B cell (primary cell): Measurements from ENCODE around the gene CCDC192. TPM values are rescaled to one million over a fixed set of nuclear protein-coding genes. Genes with fewer than 3 reads are reported as not detected.

ENCODE experiments used
- ATAC-seq: fragments of 200-7000 bp; cut with Tn5 transposase; one replicate; pipeline ENCODE4 v1.10.0; 2021; ENCODE audit warnings: low read depth, mild to moderate bottlenecking, moderate number of reproducible peaks, moderate library complexity
- CTCF ChIA-PET: fragments of 350-600 bp; sonication (Branson Sonifier 250); formaldehyde crosslinking; loops from one replicate; lab custom pipeline; 2021; ENCODE audit warnings: antibody characterized with exemption, inconsistent platforms; lab: Charles Lee
- POLR2A ChIA-PET: fragments of 350-600 bp; sonication (Branson Sonifier 250); formaldehyde crosslinking; loops from one replicate; lab custom pipeline; 2021; ENCODE audit warnings: antibody characterized with exemption; lab: Charles Lee
- DNase-seq: peaks from one replicate; pipeline ENCODE4 v3.0.0; 2013
- H2AFZ ChIP-seq: 2 replicates; pipeline ENCODE4 v1.6.1; 2012; ENCODE audit warnings: mild to moderate bottlenecking, low read depth, low read length; ENCODE audit not compliant: insufficient read depth, poor library complexity, severe bottlenecking
- H3K27ac ChIP-seq, 2 donors: 1 replicate in 1 of 2; 2 replicates in 1 of 2; pipeline ENCODE4 v1.5.1; 2012 to 2013; ENCODE audit warnings: low read length in 2 of 2, mild to moderate bottlenecking in 2 of 2, moderate library complexity in 1 of 2
- H3K27me3 ChIP-seq, 4 experiments: fragments of 200-600 bp in 1 of 4; sonication (generic) in 1 of 4; replicated peaks in 1 of 4; 1 replicate in 2 of 4; 2 replicates in 2 of 4; pipeline versions ENCODE4 v1.6.1 to v1.7.0; 2013 to 2016; ENCODE audit warnings: low read length in 3 of 4, mild to moderate bottlenecking in 2 of 4, mixed read lengths in 1 of 4, moderate library complexity in 1 of 4; ENCODE audit not compliant: insufficient read depth in 4 of 4, control insufficient read depth in 3 of 4; ENCODE audit errors: control extremely low read depth in 1 of 4
- H3K36me3 ChIP-seq, 2 experiments: replicated peaks in 1 of 2; 1 replicate in 1 of 2; 2 replicates in 1 of 2; pipeline versions ENCODE4 v1.6.1 to v1.7.1; 2013; ENCODE audit warnings: low read length in 1 of 2; ENCODE audit not compliant: insufficient read depth in 2 of 2, control insufficient read depth in 1 of 2; ENCODE audit errors: control extremely low read depth in 1 of 2, extremely low read depth in 1 of 2
- H3K4me1 ChIP-seq, 2 donors: fragments of 200-600 bp in 1 of 2; sonication (generic) in 1 of 2; 1 replicate in 1 of 2; 2 replicates in 1 of 2; pipeline versions ENCODE4 v1.5.1 to v1.6.1; 2013 to 2017; ENCODE audit warnings: low read length in 2 of 2; ENCODE audit not compliant: control insufficient read depth in 2 of 2, insufficient read depth in 2 of 2
- H3K4me2 ChIP-seq: replicated peaks from 2 replicates; pipeline ENCODE3; 2012; ENCODE audit warnings: mild to moderate bottlenecking, low read depth, low read length; ENCODE audit not compliant: poor library complexity, severe bottlenecking
- H3K4me3 ChIP-seq, 5 experiments: fragments of 200-600 bp in 1 of 5; sonication (generic) in 1 of 5; 1 replicate in 3 of 5; 2 replicates in 2 of 5; pipeline versions ENCODE4 v1.5.1 to v1.7.0; 2011 to 2016; ENCODE audit warnings: low read length in 4 of 5, mild to moderate bottlenecking in 4 of 5, low read depth in 2 of 5, control low read depth in 1 of 5, moderate library complexity in 1 of 5; ENCODE audit not compliant: insufficient read depth in 1 of 5; ENCODE audit errors: control extremely low read depth in 1 of 5, extremely low read depth in 1 of 5
- H3K79me2 ChIP-seq: fragments of 200-600 bp; sonication (generic); one replicate; pipeline ENCODE4 v1.6.0; 2016; ENCODE audit warnings: low read length; ENCODE audit not compliant: control insufficient read depth, insufficient read depth
- H3K9ac ChIP-seq: fragments of 200-600 bp; sonication (generic); 2 replicates; pipeline ENCODE4 v1.6.1; 2017; ENCODE audit warnings: mild to moderate bottlenecking, low read length, moderate library complexity
- H3K9me3 ChIP-seq, 3 donors: one replicate each; pipeline versions ENCODE4 v1.6.1 to v1.7.1; 2013; ENCODE audit warnings: low read length in 2 of 3; ENCODE audit not compliant: control insufficient read depth in 2 of 3, insufficient read depth in 1 of 3; ENCODE audit errors: control extremely low read depth in 1 of 3
- H4K20me1 ChIP-seq: 2 replicates; pipeline ENCODE4 v1.6.0; 2012; ENCODE audit warnings: mild to moderate bottlenecking, low read length; ENCODE audit not compliant: insufficient read depth, control insufficient read depth, poor library complexity, severe bottlenecking
- H3K27ac Mint-ChIP-seq: one replicate; pipeline ENCODE4 v1.8.0; 2021; ENCODE audit warnings: mixed read lengths
- H3K27me3 Mint-ChIP-seq: one replicate; pipeline ENCODE4 v1.8.0; 2021; ENCODE audit warnings: mixed read lengths
- H3K4me1 Mint-ChIP-seq: one replicate; pipeline ENCODE4 v1.8.0; 2021; ENCODE audit warnings: mixed read lengths
- H3K4me3 Mint-ChIP-seq: one replicate; pipeline ENCODE4 v1.8.0; 2021; ENCODE audit warnings: mixed read lengths
- H3K9me3 Mint-ChIP-seq: one replicate; pipeline ENCODE4 v1.8.0; 2022; ENCODE audit warnings: mixed read lengths; ENCODE audit not compliant: insufficient read depth
- CTCF ChIP-seq: fragments of 200-600 bp; IDR thresholded peaks from one replicate; pipeline ENCODE4 v1.8.0; 2022; ENCODE audit warnings: antibody characterized with exemption, mild to moderate bottlenecking
- EZH2 ChIP-seq: IDR thresholded peaks from 2 replicates; pipeline ENCODE4 v1.6.1; 2012; ENCODE audit warnings: borderline replicate concordance, low read depth, mild to moderate bottlenecking, moderate library complexity, low read length; ENCODE audit not compliant: insufficient read depth, poor library complexity, severe bottlenecking
- WGBS: methylation state at CpG from one replicate; pipeline ENCODE4 v1.1.5; 2013; ENCODE audit warnings: missing lambda C conversion rate; ENCODE audit not compliant: insufficient coverage; 5-methylcytosine and 5-hydroxymethylcytosine counted together
- intact Hi-C: fragments of 100-400 bp; cut with micrococcal nuclease; formaldehyde crosslinking; loops from one replicate; pipeline ENCODE4 v1.10.0; 2022
- polyA plus RNA-seq: library from polyadenylated mRNA; depleted of rRNA; stranded (reverse); fragments of >200 nt; gene quantifications from 2 replicates; pipeline ENCODE4 v1.2.3, GENCODE V29; 2012
- total RNA-seq, 2 donors: library from RNA; stranded (reverse); fragments of 120-200 nt in 1 of 2; gene quantifications; 1 replicate in 1 of 2; 2 replicates in 1 of 2; pipeline versions ENCODE4 v1.2.3 to v1.2.4, GENCODE V29; 2013 to 2022

The CCDC192 gene
- total and polyA plus RNA-seq, 2 donors (not counting 1 experiment from before 2014, with no cell fraction given), result not detected

GRCh38 chr5:127858116-127858784 lies 155.1 kb downstream of the CCDC192 start:
- peaks cover 5% of the 10 kb centered on the region for H3K27me3 Mint-ChIP-seq
- WGBS, result 90% methylated on average over 4 of the region's 5 CpGs
- Histone ChIP-seq H4K20me1 (no peaks in the 10 kb centered on the region), H3K79me2 (no peaks in the 10 kb centered on the region), H3K9me3 (no peaks in the 10 kb centered on the region), H2AFZ (no peak overlapping the region), H3K4me1 (no peaks in the 10 kb centered on the region), H3K27ac (no peak overlapping the region), H3K4me3 (no peak overlapping the region), H3K36me3 (no peaks in the 10 kb centered on the region), H3K27me3 (no peaks in the 10 kb centered on the region), H3K4me2 (no peak overlapping the region), H3K9ac (no peak overlapping the region)
- no peaks in the 10 kb centered on the region for H3K9me3 Mint-ChIP-seq
- intact Hi-C loops, result no loop called here
- ChIA-PET POLR2A (no interaction called here), CTCF (no interaction called here)
- no peak for DNase-seq
- H3K4me3 Mint-ChIP-seq, result no peak overlapping the region
- no peak overlapping the region for H3K27ac Mint-ChIP-seq
- no peaks in the 10 kb centered on the region for H3K4me1 Mint-ChIP-seq
- no peak for ATAC-seq
- TF ChIP-seq CTCF, result no peak
- no peak for TF ChIP-seq EZH2

DNA sequence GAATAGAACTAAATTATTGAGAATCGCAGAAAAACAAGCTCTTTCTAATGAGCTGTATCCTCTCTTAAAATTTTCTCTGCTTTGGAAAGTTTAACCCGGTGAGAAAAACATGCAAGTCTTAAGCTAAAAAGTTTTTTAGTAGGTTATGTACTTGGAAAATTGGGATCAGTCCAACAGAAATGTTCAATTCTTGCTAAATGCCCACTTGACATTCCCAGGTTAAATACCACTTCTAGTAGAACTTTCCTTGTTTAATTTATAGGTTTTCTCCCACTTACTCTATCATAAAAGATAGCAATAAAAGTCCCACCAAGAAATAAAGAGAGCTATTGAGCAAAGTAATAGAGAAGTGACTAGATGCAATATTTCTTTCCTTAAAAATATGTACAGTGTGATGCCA lies 157.1 kb downstream of the CCDC192 start:
- Histone ChIP-seq H3K9me3 (no peaks in the 10 kb centered on the region), H2AFZ (no peak overlapping the region), H4K20me1 (no peaks in the 10 kb centered on the region), H3K27me3 (no peaks in the 10 kb centered on the region), H3K27ac (no peak overlapping the region), H3K4me3 (no peak overlapping the region), H3K9ac (no peak overlapping the region), H3K36me3 (no peaks in the 10 kb centered on the region), H3K79me2 (no peaks in the 10 kb centered on the region), H3K4me2 (no peak overlapping the region), H3K4me1 (no peaks in the 10 kb centered on the region)
- no CpG with 5 or more reads among the region's 2 CpGs for WGBS
- ChIA-PET CTCF (no interaction called here), POLR2A (no interaction called here)
- Mint-ChIP-seq H3K4me3 (no peak overlapping the region), H3K9me3 (no peaks in the 10 kb centered on the region), H3K27ac (no peak overlapping the region), H3K4me1 (no peaks in the 10 kb centered on the region), H3K27me3 (peaks cover 5% of the 10 kb centered on the region)
- intact Hi-C loops, result no loop called here
- TF ChIP-seq CTCF (no peak), EZH2 (no peak)
- ATAC-seq, result no peak
- no peak for DNase-seq
